Embryonic facial prominence (tissue), 1 donor: ENCODE data around the gene CDK10.
"Not testable (repeated sequence)": the region's sequence is repeated elsewhere in the genome, so short reads cannot be mapped to it uniquely, and the experiment has no call there.

Source experiments
- DNase-seq: peaks from one replicate; pipeline ENCODE4 v3.0.0-alpha.2; 2016; ENCODE audit errors: extremely low spot score

CDK10 gene

GRCh38 chr16:89668790-89669158, 17.7 kb upstream of the CDK10 start:
- DNase-seq = no peak

- no peak for DNase-seq
These were observed 16.7 kb upstream of the CDK10 start for GRCh38 chr16:89669755-89670154.

- DNase-seq = no peak
These were observed 15.7 kb upstream of the CDK10 start for GRCh38 chr16:89670496-89671431.

- not testable (repeated sequence) for DNase-seq
These were observed 14.9 kb upstream of the CDK10 start for GRCh38 chr16:89671565-89671964.

GRCh38 chr16:89672177-89672941, 14.1 kb upstream of the CDK10 start:
- no peak for DNase-seq

- no peak for DNase-seq
These were observed 8.2 kb upstream of the CDK10 start for GRCh38 chr16:89678258-89678657.

GRCh38 chr16:89685916-89686315, 573 bp upstream of the CDK10 start:
- no peak for DNase-seq

- no peak for DNase-seq
These were observed 827 bp downstream of the CDK10 start for GRCh38 chr16:89687092-89687940.

- DNase-seq = no peak
These were observed 1.9 kb downstream of the CDK10 start for GRCh38 chr16:89688395-89688794.

- DNase-seq = no peak
These were observed 2.7 kb downstream of the CDK10 start for GRCh38 chr16:89689142-89689541.

GRCh38 chr16:89689621-89690020, 3.1 kb downstream of the CDK10 start:
- DNase-seq = not testable (repeated sequence)

- no peak for DNase-seq
These were observed 4.0 kb downstream of the CDK10 start for GRCh38 chr16:89690392-89690901.

- no peak for DNase-seq
These were observed 4.9 kb downstream of the CDK10 start for GRCh38 chr16:89691231-89691985.

GRCh38 chr16:89691986-89692569, 5.6 kb downstream of the CDK10 start:
- no peak for DNase-seq

GRCh38 chr16:89693289-89693731, 6.8 kb downstream of the CDK10 start:
- DNase-seq = no peak

- no peak for DNase-seq
These were observed 7.7 kb downstream of the CDK10 start for GRCh38 chr16:89693931-89694783.

GRCh38 chr16:89694784-89695085, 8.2 kb downstream of the CDK10 start:
- DNase-seq = not testable (repeated sequence)

GRCh38 chr16:89695086-89695874, 8.8 kb downstream of the CDK10 start:
- DNase-seq = no peak
